K562 (cell line): Measurements from ENCODE around the gene ETHE1.

Experiments
- CREB1 ChIP-seq, 2 experiments: sonication (generic) in 1 of 2; formaldehyde crosslinking in 1 of 2; IDR thresholded peaks; 2 replicates each; pipeline versions ENCODE4 v1.6.1 to v1.8.0; 2012 to 2022; ENCODE audit warnings: inconsistent platforms in 1 of 2, mild to moderate bottlenecking in 1 of 2, missing genetic modification reagents in 1 of 2, moderate library complexity in 1 of 2
- ELF2 ChIP-seq: fragments of 250-450 bp; sonication (Bioruptor Pico); IDR thresholded peaks from 2 replicates; pipeline ENCODE4 v1.5.0; 2021; ENCODE audit warnings: mild to moderate bottlenecking
- RFX5 ChIP-seq: IDR thresholded peaks from 2 replicates; pipeline ENCODE4 v1.6.1; 2011; ENCODE audit warnings: low read depth, mild to moderate bottlenecking, improper control_type of control experiment, low read length
- TCF3 ChIP-seq: sonication (generic); formaldehyde crosslinking; IDR thresholded peaks from 2 replicates; pipeline ENCODE4 v1.4.0; 2020; ENCODE audit warnings: mild to moderate bottlenecking, missing genetic modification reagents
- ZNF408 ChIP-seq: fragments of 250-450 bp; sonication (Bioruptor Pico); IDR thresholded peaks from 2 replicates; pipeline ENCODE4 v1.4.0; 2020; ENCODE audit warnings: low read depth, mild to moderate bottlenecking, moderate library complexity
- ZNF707 ChIP-seq: fragments of 250-450 bp; sonication (Bioruptor Pico); conservative IDR thresholded peaks from 2 replicates; pipeline ENCODE4 v1.8.0; 2022; ENCODE audit warnings: inconsistent platforms, mild to moderate bottlenecking, moderate library complexity
- TF ChIP-seq, protein P1 (sequence below), 3 experiments: IDR thresholded peaks in 2 of 3; conservative IDR thresholded peaks in 1 of 3; 2 replicates each; pipeline ENCODE4 v1.5.1; 2011 to 2012; ENCODE audit warnings: low read length in 3 of 3, mild to moderate bottlenecking in 3 of 3, control low read depth in 2 of 3, improper control_type of control experiment in 1 of 3, inconsistent platforms in 1 of 3, low read depth in 1 of 3, mixed read lengths in 1 of 3, moderate library complexity in 1 of 3; ENCODE audit not compliant: insufficient read depth in 2 of 3
- TF ChIP-seq, protein P2 (sequence below): fragments of 250-450 bp; sonication (Bioruptor Pico); IDR thresholded peaks from 2 replicates; pipeline ENCODE4 v1.8.0; 2021; ENCODE audit warnings: borderline replicate concordance, mild to moderate bottlenecking, moderate library complexity; ENCODE audit not compliant: poor library complexity, severe bottlenecking

DNA sequence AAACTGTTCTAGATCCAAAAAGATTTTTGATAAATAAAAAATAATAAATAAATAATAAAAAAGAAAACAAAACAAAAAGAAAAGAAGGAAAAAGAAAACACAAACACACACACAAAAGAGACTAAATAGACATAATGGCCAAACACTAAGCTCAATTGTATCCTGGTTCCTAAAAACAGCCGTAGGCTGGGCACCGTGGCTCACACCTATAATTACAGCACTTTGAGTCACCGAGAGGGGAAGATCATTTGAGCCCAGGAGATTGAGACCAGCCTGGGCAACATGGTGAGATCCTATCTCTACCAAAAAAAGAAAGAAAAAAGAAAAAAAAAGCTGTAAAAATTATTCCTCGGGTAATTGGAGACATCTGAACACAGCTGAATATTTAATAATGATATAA is 8.9 kb downstream of the ETHE1 start:
- TF ChIP-seq ZNF707 (CRISPR knock-in tag) (no peak), CREB1 (IDR thresholded peaks at IDR 0.05) (no peak), CREB1 (CRISPR knock-in tag; IDR thresholded peaks at IDR 0.05) (no peak), RFX5 (no peak), ZNF408 (CRISPR knock-in tag) (no peak), TCF3 (no peak), ELF2 (no peak)
- TF ChIP-seq, protein P1, sequence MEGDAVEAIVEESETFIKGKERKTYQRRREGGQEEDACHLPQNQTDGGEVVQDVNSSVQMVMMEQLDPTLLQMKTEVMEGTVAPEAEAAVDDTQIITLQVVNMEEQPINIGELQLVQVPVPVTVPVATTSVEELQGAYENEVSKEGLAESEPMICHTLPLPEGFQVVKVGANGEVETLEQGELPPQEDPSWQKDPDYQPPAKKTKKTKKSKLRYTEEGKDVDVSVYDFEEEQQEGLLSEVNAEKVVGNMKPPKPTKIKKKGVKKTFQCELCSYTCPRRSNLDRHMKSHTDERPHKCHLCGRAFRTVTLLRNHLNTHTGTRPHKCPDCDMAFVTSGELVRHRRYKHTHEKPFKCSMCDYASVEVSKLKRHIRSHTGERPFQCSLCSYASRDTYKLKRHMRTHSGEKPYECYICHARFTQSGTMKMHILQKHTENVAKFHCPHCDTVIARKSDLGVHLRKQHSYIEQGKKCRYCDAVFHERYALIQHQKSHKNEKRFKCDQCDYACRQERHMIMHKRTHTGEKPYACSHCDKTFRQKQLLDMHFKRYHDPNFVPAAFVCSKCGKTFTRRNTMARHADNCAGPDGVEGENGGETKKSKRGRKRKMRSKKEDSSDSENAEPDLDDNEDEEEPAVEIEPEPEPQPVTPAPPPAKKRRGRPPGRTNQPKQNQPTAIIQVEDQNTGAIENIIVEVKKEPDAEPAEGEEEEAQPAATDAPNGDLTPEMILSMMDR (IDR thresholded peaks at IDR 0.05 in 2 of 3, conservative IDR thresholded peaks at IDR 0.05 in 1 of 3; ENCODE audit: insufficient read depth in 2 of 3, low read depth in 1 of 3, low read length in 3 of 3): no peak
- TF ChIP-seq, protein P2, sequence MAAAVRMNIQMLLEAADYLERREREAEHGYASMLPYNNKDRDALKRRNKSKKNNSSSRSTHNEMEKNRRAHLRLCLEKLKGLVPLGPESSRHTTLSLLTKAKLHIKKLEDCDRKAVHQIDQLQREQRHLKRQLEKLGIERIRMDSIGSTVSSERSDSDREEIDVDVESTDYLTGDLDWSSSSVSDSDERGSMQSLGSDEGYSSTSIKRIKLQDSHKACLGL (CRISPR knock-in tag): no peak
